ENCODE measurements around the gene VASN.

Gene VASN

DNA sequence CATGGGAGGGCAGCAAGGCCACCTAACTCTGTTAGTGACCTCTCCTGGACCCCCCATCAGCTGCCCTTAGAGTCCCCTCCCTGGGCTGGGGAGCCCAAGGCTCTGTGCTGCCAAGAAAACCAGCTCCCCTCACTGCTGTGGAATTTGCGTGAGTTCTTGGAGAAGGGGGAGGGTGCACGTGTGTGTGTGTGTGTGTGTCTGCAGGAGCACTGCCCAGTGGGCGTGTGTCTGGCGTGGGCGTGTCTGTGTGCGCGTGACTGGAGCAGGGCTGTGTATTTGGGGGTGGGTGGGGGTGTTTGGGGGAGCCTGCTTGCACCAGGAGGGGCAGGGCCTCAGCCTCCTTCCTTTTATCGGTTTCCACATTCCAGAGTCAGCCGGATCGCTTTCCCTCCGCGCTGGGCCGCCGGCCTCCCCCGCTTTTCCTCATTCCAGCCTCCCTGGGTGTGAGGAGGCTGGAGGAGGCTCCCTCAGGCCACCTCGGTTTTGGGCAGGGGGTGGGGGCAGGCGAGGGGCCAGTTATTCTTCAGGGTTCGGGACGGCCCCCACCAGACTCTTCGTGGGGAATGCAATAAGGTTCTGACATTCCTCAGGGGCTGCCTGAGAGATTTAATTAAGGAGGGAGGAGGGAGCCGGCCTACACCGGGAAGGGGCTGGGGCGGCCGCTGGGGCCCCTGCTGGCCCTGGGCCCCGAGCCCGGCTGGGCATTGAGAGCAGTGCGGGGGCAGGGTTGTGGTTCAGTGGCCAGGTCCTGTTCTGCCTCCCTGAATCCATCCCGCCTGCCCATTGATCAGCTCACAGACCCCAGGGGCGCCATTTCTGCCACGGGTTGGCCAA, 2.5 kb downstream of the VASN start:
- TF ChIP-seq, protein P1, sequence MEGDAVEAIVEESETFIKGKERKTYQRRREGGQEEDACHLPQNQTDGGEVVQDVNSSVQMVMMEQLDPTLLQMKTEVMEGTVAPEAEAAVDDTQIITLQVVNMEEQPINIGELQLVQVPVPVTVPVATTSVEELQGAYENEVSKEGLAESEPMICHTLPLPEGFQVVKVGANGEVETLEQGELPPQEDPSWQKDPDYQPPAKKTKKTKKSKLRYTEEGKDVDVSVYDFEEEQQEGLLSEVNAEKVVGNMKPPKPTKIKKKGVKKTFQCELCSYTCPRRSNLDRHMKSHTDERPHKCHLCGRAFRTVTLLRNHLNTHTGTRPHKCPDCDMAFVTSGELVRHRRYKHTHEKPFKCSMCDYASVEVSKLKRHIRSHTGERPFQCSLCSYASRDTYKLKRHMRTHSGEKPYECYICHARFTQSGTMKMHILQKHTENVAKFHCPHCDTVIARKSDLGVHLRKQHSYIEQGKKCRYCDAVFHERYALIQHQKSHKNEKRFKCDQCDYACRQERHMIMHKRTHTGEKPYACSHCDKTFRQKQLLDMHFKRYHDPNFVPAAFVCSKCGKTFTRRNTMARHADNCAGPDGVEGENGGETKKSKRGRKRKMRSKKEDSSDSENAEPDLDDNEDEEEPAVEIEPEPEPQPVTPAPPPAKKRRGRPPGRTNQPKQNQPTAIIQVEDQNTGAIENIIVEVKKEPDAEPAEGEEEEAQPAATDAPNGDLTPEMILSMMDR (IDR thresholded peaks at IDR 0.05): no peak
- no peak overlapping the region for H3K27ac ChIP-seq
- peaks cover 13 to 32% of the 10 kb centered on the region in 2 experiments for H3K4me1 ChIP-seq (ENCODE audit: control insufficient read depth in 1 of 2, insufficient read depth in 1 of 2, low read depth in 1 of 2, low read length in 1 of 2)
- H3K27me3 ChIP-seq: peaks cover 26% of the 10 kb centered on the region
- H3K36me3 ChIP-seq: peaks cover 77% of the 10 kb centered on the region
- no peak overlapping the region for H3K4me3 ChIP-seq (ENCODE audit: low read depth in 1 of 2, low read length in 1 of 2)
- no peaks in the 10 kb centered on the region for H3K9me3 ChIP-seq

DNA sequence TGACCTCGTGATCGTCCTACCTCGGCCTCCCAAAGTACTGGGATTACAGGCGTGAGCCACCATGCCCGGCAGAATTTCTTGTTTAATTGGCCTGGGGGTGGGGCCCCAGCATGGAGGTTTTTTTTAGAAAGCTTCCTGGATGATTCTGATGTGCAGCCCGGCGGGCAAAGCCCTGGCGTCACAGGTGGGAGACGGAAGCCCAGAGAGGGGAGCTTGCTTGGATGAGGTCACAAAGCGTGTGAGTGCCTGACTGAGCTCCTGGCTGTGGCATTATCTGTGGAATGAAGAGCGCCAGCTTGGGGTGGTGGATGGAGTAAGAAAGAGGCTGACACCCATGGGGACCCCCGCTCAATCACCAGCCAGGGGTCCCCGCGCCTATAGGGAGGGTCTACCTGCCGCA, 4.1 kb downstream of the VASN start:
- H3K27me3 ChIP-seq: peaks cover 26% of the 10 kb centered on the region
- no peaks in the 10 kb centered on the region for H3K9me3 ChIP-seq
- H3K27ac ChIP-seq: no peak overlapping the region
- no peak overlapping the region for H3K4me3 ChIP-seq (ENCODE audit: low read depth in 1 of 2, low read length in 1 of 2)
- H3K4me1 ChIP-seq (ENCODE audit: control insufficient read depth in 1 of 2, insufficient read depth in 1 of 2, low read depth in 1 of 2, low read length in 1 of 2): peaks cover 13 to 32% of the 10 kb centered on the region in 2 experiments
- TF ChIP-seq, protein P1 (IDR thresholded peaks at IDR 0.05): no peak
- peaks cover 75% of the 10 kb centered on the region for H3K36me3 ChIP-seq

DNA sequence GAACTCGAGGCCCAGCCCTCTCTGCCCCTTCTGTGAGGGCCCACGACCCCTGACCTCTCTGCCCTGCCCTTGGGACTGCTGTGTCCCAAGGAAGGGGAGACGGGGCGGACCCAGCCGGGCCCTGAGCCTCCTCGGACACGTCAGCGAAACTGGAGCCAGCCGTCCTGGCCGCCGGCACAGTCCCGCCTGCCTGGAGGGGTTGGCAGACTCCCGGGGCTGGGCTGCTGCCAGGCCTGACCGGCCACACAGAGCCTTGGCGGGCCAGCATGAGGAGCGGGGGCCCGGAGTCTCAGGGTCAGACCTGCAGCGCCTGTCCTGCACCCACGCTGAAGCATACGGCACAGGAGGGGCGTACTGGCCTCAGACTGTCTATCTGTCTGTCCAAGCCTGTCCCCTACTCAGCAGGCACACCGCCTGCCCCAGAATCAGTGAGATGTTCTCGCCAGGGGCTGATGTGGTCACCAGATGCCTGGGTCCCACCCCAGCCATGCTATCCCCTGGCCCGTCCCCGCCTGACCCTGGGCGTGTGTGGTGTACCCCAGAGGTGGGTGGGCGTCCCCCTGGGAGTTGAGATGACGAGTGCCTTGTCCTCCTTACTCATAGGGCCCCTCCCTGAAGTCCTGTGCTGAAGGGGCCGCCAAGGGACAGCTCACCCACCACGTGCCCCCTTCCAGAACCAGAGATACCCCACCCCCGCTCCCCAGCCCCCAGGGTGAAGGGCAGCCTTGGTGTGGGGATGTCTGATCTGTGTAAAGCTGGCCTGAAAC, 4.7 kb downstream of the VASN start:
- Histone ChIP-seq H3K9me3 (no peaks in the 10 kb centered on the region), H3K4me3 (ENCODE audit: low read depth in 1 of 2, low read length in 1 of 2) (no peak overlapping the region), H3K36me3 (peaks cover 77% of the 10 kb centered on the region), H3K4me1 (ENCODE audit: control insufficient read depth in 1 of 2, insufficient read depth in 1 of 2, low read depth in 1 of 2, low read length in 1 of 2) (peaks cover 13 to 28% of the 10 kb centered on the region in 2 experiments), H3K27ac (no peak overlapping the region), H3K27me3 (peaks cover 26% of the 10 kb centered on the region)
- TF ChIP-seq, protein P1 (IDR thresholded peaks at IDR 0.05): no peak

DNA sequence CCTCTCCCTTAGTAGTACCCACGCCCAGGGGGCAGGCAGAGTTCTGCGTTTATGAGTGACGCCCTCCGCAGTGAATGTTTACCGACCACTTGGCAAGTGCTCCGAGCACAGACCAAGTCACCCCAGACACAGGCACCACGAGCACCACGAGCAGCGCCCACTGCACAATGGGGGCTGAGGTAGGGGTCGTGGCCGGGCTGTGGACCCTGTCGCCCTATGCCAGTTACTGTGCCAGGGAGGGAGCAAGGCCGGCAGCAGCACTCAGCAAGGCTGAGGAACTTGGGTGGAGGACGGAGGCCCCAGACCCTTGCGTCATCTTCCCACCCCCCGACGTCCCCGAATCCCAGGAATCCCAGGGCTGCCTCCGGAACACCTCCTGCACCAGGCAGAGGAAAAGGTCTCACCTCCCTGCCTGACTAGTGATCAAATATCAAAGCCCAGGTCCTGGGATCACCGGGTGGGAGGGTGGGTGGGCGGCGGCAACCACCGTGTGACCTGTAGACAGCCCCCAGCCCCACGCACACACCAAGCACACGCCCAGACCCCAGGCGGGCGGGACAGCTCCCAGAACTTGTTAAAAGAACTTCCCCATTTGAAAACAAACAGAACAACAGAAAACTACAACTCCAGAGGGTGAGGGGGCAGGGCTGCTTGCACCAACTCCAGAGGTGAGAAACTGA, 5.4 kb downstream of the VASN start:
- Histone ChIP-seq H3K36me3 (peaks cover 84% of the 10 kb centered on the region), H3K9me3 (no peaks in the 10 kb centered on the region), H3K4me1 (ENCODE audit: control insufficient read depth in 1 of 2, insufficient read depth in 1 of 2, low read depth in 1 of 2, low read length in 1 of 2) (peaks cover 12 to 21% of the 10 kb centered on the region in 2 experiments), H3K4me3 (ENCODE audit: low read depth in 1 of 2, low read length in 1 of 2) (no peak overlapping the region), H3K27me3 (peaks cover 20% of the 10 kb centered on the region), H3K27ac (no peak overlapping the region)
- TF ChIP-seq, protein P1 (IDR thresholded peaks at IDR 0.05): no peak

DNA sequence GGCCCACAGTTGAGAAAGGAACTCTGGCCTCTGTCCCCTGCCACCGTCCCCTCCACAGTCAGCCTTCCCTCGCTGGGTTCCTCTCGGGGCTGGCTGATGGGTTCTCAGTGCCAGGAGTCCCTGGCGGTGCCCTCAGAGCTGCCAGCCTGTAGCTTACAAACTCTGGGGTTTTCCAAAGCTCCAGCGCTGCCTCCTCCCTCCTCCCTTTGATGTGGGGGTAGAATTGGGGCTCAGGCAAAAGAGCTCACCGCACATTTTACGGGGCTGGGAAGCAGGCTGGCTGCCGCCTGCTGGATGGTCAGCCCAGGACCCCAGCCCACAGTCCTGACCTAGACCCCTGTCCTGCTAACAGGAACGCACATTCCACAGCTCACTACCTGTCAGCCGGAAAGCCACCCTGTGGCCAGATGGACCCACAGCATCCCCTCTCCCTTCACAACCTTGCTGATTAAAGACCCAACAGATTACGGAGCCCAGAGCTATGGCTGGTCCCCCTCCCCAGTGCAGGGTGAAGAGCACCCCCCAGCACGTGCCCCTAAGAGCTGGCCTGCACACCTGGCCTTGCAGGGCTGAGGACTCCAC, 6.0 kb downstream of the VASN start:
- TF ChIP-seq, protein P1 (IDR thresholded peaks at IDR 0.05): no peak
- Histone ChIP-seq H3K4me1 (ENCODE audit: control insufficient read depth in 1 of 2, insufficient read depth in 1 of 2, low read depth in 1 of 2, low read length in 1 of 2) (peaks cover 6 to 15% of the 10 kb centered on the region in 2 experiments), H3K36me3 (peaks cover 91% of the 10 kb centered on the region), H3K27ac (no peak overlapping the region), H3K27me3 (peaks cover 14% of the 10 kb centered on the region), H3K9me3 (no peaks in the 10 kb centered on the region), H3K4me3 (ENCODE audit: low read depth in 1 of 2, low read length in 1 of 2) (no peak overlapping the region)

Measured in neutrophil (primary cell).